Keratinocyte (primary cell): Measurements from ENCODE around the gene PPHLN1.

Experiments used
- EZH2 ChIP-seq: IDR thresholded peaks from one replicate; pipeline ENCODE4 v1.6.1; 2012; ENCODE audit warnings: inconsistent platforms, mild to moderate bottlenecking, low read length, moderate library complexity
- TF ChIP-seq, protein P1 (sequence below), 3 experiments: IDR thresholded peaks in 1 of 3; conservative IDR thresholded peaks in 1 of 3; optimal IDR thresholded peaks in 1 of 3; 2 replicates in 2 of 3; 3 replicates in 1 of 3; pipeline versions ENCODE3 to v1.5.1; 2011; ENCODE audit warnings: low read length in 3 of 3, mild to moderate bottlenecking in 3 of 3, moderate library complexity in 2 of 3, control low read depth in 1 of 3, inconsistent platforms in 1 of 3; ENCODE audit not compliant: insufficient read depth in 2 of 3; ENCODE audit errors: extremely low read depth in 1 of 3

DNA sequence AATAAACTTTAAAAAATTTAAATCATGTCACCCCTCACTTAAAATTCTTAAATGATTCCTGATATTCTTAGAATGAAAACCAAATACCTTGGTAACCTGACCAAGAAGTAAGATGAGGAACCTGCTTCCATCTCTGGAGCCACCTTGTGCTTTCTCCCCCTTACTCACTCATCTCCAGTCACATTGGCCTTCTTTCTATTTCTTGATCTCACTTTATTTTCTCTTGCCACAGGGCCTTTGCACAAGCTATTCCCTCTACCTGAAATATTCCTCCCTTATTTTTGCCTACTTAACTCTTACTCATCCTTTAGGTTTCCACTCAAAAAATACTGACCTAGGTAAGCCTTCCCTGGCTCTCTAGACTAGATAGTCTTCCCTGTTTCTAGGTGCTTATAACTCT, 5.2 kb upstream of the PPHLN1 start:
- TF ChIP-seq, protein P1, sequence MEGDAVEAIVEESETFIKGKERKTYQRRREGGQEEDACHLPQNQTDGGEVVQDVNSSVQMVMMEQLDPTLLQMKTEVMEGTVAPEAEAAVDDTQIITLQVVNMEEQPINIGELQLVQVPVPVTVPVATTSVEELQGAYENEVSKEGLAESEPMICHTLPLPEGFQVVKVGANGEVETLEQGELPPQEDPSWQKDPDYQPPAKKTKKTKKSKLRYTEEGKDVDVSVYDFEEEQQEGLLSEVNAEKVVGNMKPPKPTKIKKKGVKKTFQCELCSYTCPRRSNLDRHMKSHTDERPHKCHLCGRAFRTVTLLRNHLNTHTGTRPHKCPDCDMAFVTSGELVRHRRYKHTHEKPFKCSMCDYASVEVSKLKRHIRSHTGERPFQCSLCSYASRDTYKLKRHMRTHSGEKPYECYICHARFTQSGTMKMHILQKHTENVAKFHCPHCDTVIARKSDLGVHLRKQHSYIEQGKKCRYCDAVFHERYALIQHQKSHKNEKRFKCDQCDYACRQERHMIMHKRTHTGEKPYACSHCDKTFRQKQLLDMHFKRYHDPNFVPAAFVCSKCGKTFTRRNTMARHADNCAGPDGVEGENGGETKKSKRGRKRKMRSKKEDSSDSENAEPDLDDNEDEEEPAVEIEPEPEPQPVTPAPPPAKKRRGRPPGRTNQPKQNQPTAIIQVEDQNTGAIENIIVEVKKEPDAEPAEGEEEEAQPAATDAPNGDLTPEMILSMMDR (optimal IDR thresholded peaks at IDR 0.05 in 1 of 3, IDR thresholded peaks at IDR 0.05 in 1 of 3, conservative IDR thresholded peaks at IDR 0.05 in 1 of 3; ENCODE audit: extremely low read depth in 1 of 3, insufficient read depth in 2 of 3, low read length in 3 of 3), result no peak
- TF ChIP-seq EZH2, result no peak
